Measurements from ENCODE around the gene SLC25A43. TPM values are rescaled to one million over a fixed set of nuclear protein-coding genes. Genes with fewer than 3 reads are reported as not detected.
"Not testable (repeated sequence)": the region's sequence is repeated elsewhere in the genome, so short reads cannot be mapped to it uniquely, and the experiment has no call there.

SLC25A43 gene
- total RNA-seq (1 to 10 TPM in 1 of 2 experiments, under 1 TPM in 1; 0.91 to 1.0 TPM), total RNA-seq (2.0 to 17.2 (median 6.6) reads per million in 172 experiments)
- polyA plus RNA-seq (2013, experiment 1 of 2): 5.4 TPM
- 6.0 TPM for polyA plus RNA-seq (2013, experiment 2 of 2)

DNA sequence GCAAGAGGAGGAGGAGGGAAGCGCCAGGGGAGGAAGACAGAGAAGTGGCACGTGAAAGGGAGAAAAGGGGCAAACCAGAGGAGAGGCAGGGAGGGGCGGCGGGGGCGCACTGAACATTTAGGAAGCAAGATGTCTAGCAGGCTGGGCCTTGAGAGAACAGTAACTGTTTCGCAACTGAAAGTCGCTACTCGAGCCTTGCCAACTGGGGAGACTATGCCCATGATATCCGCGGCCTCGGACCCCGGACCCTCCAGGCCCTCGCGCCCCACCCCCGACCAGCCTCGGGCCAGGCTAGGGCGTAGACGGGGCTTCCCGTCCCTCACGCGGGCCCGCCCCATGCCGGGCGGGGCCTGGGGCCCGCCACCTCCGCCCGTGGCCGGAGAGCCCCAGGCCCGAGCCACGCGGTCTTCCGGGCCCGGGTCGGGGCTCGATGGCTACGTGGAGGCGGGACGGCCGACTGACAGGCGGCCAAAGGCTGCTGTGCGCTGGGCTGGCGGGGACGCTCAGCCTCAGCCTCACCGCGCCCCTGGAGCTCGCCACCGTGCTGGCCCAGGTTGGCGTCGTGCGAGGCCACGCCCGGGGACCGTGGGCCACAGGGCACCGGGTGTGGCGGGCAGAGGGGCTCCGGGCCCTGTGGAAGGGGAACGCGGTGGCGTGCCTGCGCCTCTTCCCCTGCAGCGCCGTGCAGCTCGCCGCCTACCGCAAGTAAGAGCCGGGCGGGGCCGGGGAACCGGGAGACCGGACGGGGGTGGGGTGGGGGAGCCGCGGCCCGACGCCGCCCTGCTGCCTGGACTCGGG, at the start of gene SLC25A43:
Gene SLC25A43, plus strand, starts transcription at position 363 of the 798 bp plus-strand sequence. Its CDS starts 68 bp downstream, at position 431.
- Mint-ChIP-seq H3K4me3 (peak within 1 kb of the TSS; percentile 96), H3K27ac (peak within 1 kb of the TSS; percentile 79), H3K9me3 (no peaks in the 10 kb centered on the region), H3K36me3 (ENCODE audit: low read depth) (no peaks in the 10 kb centered on the region), H3K4me1 (ENCODE audit: low read depth) (peaks cover 17% of the 10 kb centered on the region), H3K27me3 (no peaks in the 10 kb centered on the region)
- ATAC-seq (ENCODE audit: poor library complexity) (peak; percentile 79), DNase-seq (peak in 13 of 14 experiments; percentile 3 to 57 (median 18))
- H3K9me3 ChIP-seq (ENCODE audit: control insufficient read depth in 1 of 2, insufficient read depth in 1 of 2, low read length in 2 of 2): no peaks in the 10 kb centered on the region
- ChIA-PET CTCF (no interaction called here), POLR2A (interaction anchor here (0.7 kb wide), 1 partner anchor 69 kb away, joined by 4 read pairs; the partner anchor contains the start of gene SLC25A5)
- H3K36me3 ChIP-seq (ENCODE audit: insufficient read depth, low read length): no peaks in the 10 kb centered on the region
- peak within 1 kb of the TSS in 1 of 2 donors; percentile 5 for H3K27ac ChIP-seq (ENCODE audit: low read depth in 1 of 2, low read length in 2 of 2)
- no peaks in the 10 kb centered on the region for H3K27me3 ChIP-seq (ENCODE audit: control insufficient read depth in 1 of 2, insufficient read depth in 2 of 2, low read length in 2 of 2)
- H3K4me1 ChIP-seq (ENCODE audit: insufficient read depth, low read length): peaks cover 20% of the 10 kb centered on the region
- H3K4me3 ChIP-seq (ENCODE audit: low read length): peak within 1 kb of the TSS; percentile 58
- TF ChIP-seq, protein P1, sequence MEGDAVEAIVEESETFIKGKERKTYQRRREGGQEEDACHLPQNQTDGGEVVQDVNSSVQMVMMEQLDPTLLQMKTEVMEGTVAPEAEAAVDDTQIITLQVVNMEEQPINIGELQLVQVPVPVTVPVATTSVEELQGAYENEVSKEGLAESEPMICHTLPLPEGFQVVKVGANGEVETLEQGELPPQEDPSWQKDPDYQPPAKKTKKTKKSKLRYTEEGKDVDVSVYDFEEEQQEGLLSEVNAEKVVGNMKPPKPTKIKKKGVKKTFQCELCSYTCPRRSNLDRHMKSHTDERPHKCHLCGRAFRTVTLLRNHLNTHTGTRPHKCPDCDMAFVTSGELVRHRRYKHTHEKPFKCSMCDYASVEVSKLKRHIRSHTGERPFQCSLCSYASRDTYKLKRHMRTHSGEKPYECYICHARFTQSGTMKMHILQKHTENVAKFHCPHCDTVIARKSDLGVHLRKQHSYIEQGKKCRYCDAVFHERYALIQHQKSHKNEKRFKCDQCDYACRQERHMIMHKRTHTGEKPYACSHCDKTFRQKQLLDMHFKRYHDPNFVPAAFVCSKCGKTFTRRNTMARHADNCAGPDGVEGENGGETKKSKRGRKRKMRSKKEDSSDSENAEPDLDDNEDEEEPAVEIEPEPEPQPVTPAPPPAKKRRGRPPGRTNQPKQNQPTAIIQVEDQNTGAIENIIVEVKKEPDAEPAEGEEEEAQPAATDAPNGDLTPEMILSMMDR (IDR thresholded peaks at IDR 0.05): no peak
- intact Hi-C loops (cut with DNase I, micrococcal nuclease): no loop called here

GRCh38 chrX:119359618-119360382, 39.3 kb upstream of the SLC25A43 start:
- H3K9me3 Mint-ChIP-seq: no peaks in the 10 kb centered on the region
- CTCF ChIA-PET: no interaction called here
- Histone ChIP-seq H3K9me3 (ENCODE audit: control insufficient read depth in 1 of 2, insufficient read depth in 1 of 2, low read length in 2 of 2) (no peaks in the 10 kb centered on the region), H3K27ac (ENCODE audit: low read depth in 1 of 2, low read length in 2 of 2) (no peak overlapping the region), H3K36me3 (ENCODE audit: insufficient read depth, low read length) (no peaks in the 10 kb centered on the region), H3K27me3 (ENCODE audit: control insufficient read depth in 1 of 2, insufficient read depth in 2 of 2, low read length in 2 of 2) (no peaks in the 10 kb centered on the region), H3K4me3 (ENCODE audit: low read length) (no peak overlapping the region), H3K4me1 (ENCODE audit: insufficient read depth, low read length) (no peaks in the 10 kb centered on the region)
- H3K27me3 Mint-ChIP-seq: peaks cover 6% of the 10 kb centered on the region
- no peaks in the 10 kb centered on the region for H3K4me1 Mint-ChIP-seq (ENCODE audit: low read depth)
- ATAC-seq (ENCODE audit: poor library complexity): no peak
- DNase-seq: no peak
- intact Hi-C loops (cut with DNase I, micrococcal nuclease): no loop called here
- H3K27ac Mint-ChIP-seq: no peak overlapping the region
- POLR2A ChIA-PET: no interaction called here
- TF ChIP-seq, protein P1 (IDR thresholded peaks at IDR 0.05): no peak
- no peak overlapping the region for H3K4me3 Mint-ChIP-seq
- H3K36me3 Mint-ChIP-seq (ENCODE audit: low read depth): no peaks in the 10 kb centered on the region

- not testable (repeated sequence) for H3K36me3 ChIP-seq (ENCODE audit: insufficient read depth, low read length)
Observed at GRCh38 chrX:119361451-119361850, 37.7 kb upstream of the SLC25A43 start.

GRCh38 chrX:119362074-119362473, 37.1 kb upstream of the SLC25A43 start:
- H3K36me3 Mint-ChIP-seq (ENCODE audit: low read depth); CTCF ChIA-PET; H3K27me3 Mint-ChIP-seq; H3K9me3 Mint-ChIP-seq; H3K36me3 ChIP-seq (ENCODE audit: insufficient read depth, low read length); H3K4me1 ChIP-seq (ENCODE audit: insufficient read depth, low read length); ATAC-seq (ENCODE audit: poor library complexity); POLR2A ChIA-PET; H3K4me3 Mint-ChIP-seq; DNase-seq; H3K4me3 ChIP-seq (ENCODE audit: low read length); H3K27ac ChIP-seq (ENCODE audit: low read depth in 1 of 2, low read length in 2 of 2); H3K27ac Mint-ChIP-seq; intact Hi-C loops (cut with DNase I, micrococcal nuclease); H3K27me3 ChIP-seq (ENCODE audit: control insufficient read depth in 1 of 2, insufficient read depth in 2 of 2, low read length in 2 of 2); H3K4me1 Mint-ChIP-seq (ENCODE audit: low read depth); H3K9me3 ChIP-seq (ENCODE audit: control insufficient read depth in 1 of 2, insufficient read depth in 1 of 2, low read length in 2 of 2): not testable (repeated sequence)

More at GRCh38 chrX:119361451-119361850, 37.7 kb upstream of the SLC25A43 start:
- H3K4me1 ChIP-seq (ENCODE audit: insufficient read depth, low read length); H3K4me1 Mint-ChIP-seq (ENCODE audit: low read depth); H3K27ac Mint-ChIP-seq; H3K9me3 Mint-ChIP-seq; H3K27ac ChIP-seq (ENCODE audit: low read depth in 1 of 2, low read length in 2 of 2); H3K4me3 Mint-ChIP-seq; DNase-seq; ATAC-seq (ENCODE audit: poor library complexity); intact Hi-C loops (cut with DNase I, micrococcal nuclease); CTCF ChIA-PET; H3K36me3 Mint-ChIP-seq (ENCODE audit: low read depth); POLR2A ChIA-PET; H3K27me3 Mint-ChIP-seq; H3K27me3 ChIP-seq (ENCODE audit: control insufficient read depth in 1 of 2, insufficient read depth in 2 of 2, low read length in 2 of 2); H3K4me3 ChIP-seq (ENCODE audit: low read length); H3K9me3 ChIP-seq (ENCODE audit: control insufficient read depth in 1 of 2, insufficient read depth in 1 of 2, low read length in 2 of 2): not testable (repeated sequence)

Data from CD4-positive, alpha-beta T cell (primary cell).